Caco-2 (cell line): Measurements from ENCODE around the gene FADS6. TPM values are rescaled to one million over a fixed set of nuclear protein-coding genes. Genes with fewer than 3 reads are reported as not detected.
"Not testable (repeated sequence)": the region's sequence is repeated elsewhere in the genome, so short reads cannot be mapped to it uniquely, and the experiment has no call there.

Experiments used
- BruUV-seq: library from RNA; stranded (reverse); fragments of 400-500 nt; replicated peaks from 2 replicates; lab custom pipeline; 2021; lab: Mats Ljungman, UMichigan
- CTCF ChIA-PET: fragments of 300-600 bp; sonication (Branson Sonifier 250); formaldehyde crosslinking; loops from one replicate; lab custom pipeline; 2022; ENCODE audit warnings: antibody characterized with exemption; lab: Charles Lee
- POLR2A ChIA-PET: fragments of 300-600 bp; sonication (Branson Sonifier 250); formaldehyde crosslinking; loops from one replicate; lab custom pipeline; 2022; ENCODE audit warnings: antibody characterized with exemption; lab: Charles Lee
- DNase-seq, 2 experiments: peaks; one replicate each; pipeline versions ENCODE4 v3.0.0 to v3.0.0-alpha.2; 2020 to 2022
- H3K27me3 ChIP-seq: replicated peaks from 2 replicates; pipeline ENCODE4 v1.6.0; 2011; ENCODE audit warnings: low read length; ENCODE audit not compliant: control insufficient read depth, insufficient read depth
- H3K36me3 ChIP-seq: 2 replicates; pipeline ENCODE4 v1.5.1; 2011; ENCODE audit warnings: low read length; ENCODE audit not compliant: control insufficient read depth, insufficient read depth
- H3K4me1 ChIP-seq: fragments of 250-450 bp; sonication (Bioruptor Pico); 2 replicates; pipeline ENCODE4 v1.5.1; 2020; ENCODE audit warnings: mild to moderate bottlenecking
- H3K4me3 ChIP-seq: 2 replicates; pipeline ENCODE4 v1.5.1; 2011; ENCODE audit warnings: low read depth, mild to moderate bottlenecking, control low read depth, low read length
- H3K9me3 ChIP-seq: fragments of 250-450 bp; sonication (Bioruptor Pico); 2 replicates; pipeline ENCODE4 v1.5.1; 2020; ENCODE audit warnings: mild to moderate bottlenecking, moderate library complexity
- H3K27ac Mint-ChIP-seq: one replicate; pipeline ENCODE4 v1.8.0; 2022; ENCODE audit warnings: mixed read lengths; ENCODE audit not compliant: unreplicated experiment
- H3K27me3 Mint-ChIP-seq: one replicate; pipeline ENCODE4 v1.8.0; 2022; ENCODE audit warnings: mixed read lengths; ENCODE audit not compliant: insufficient read depth, unreplicated experiment
- H3K36me3 Mint-ChIP-seq: one replicate; pipeline ENCODE4 v1.8.0; 2022; ENCODE audit warnings: mild to moderate bottlenecking, mixed read lengths; ENCODE audit not compliant: insufficient read depth, unreplicated experiment
- H3K4me1 Mint-ChIP-seq: one replicate; pipeline ENCODE4 v1.8.0; 2022; ENCODE audit warnings: low read depth, mixed read lengths; ENCODE audit not compliant: unreplicated experiment
- H3K4me3 Mint-ChIP-seq: one replicate; pipeline ENCODE4 v1.8.0; 2022; ENCODE audit warnings: mild to moderate bottlenecking, moderate library complexity, mixed read lengths; ENCODE audit not compliant: unreplicated experiment
- H3K9me3 Mint-ChIP-seq: one replicate; pipeline ENCODE4 v1.8.0; 2022; ENCODE audit warnings: mixed read lengths; ENCODE audit not compliant: unreplicated experiment
- CTCF ChIP-seq, 2 experiments: fragments of 200-600 bp in 1 of 2; IDR thresholded peaks; 1 replicate in 1 of 2; 2 replicates in 1 of 2; pipeline versions ENCODE4 v1.5.1 to v1.8.0; 2011 to 2022; ENCODE audit warnings: antibody characterized with exemption in 1 of 2, control low read depth in 1 of 2, inconsistent platforms in 1 of 2, low read depth in 1 of 2, low read length in 1 of 2, mild to moderate bottlenecking in 1 of 2, moderate library complexity in 1 of 2; ENCODE audit not compliant: insufficient read depth in 1 of 2, severe bottlenecking in 1 of 2, unreplicated experiment in 1 of 2
- intact Hi-C: fragments of 100-400 bp; cut with micrococcal nuclease; formaldehyde crosslinking; loops from one replicate; pipeline ENCODE4 v1.10.0; 2022; ENCODE audit not compliant: unreplicated experiment
- total RNA-seq: library from RNA; stranded (reverse); gene quantifications from 2 replicates; pipeline ENCODE4 v1.2.3, GENCODE V29; 2022

Gene FADS6
- total RNA-seq, 1 experiment from 2014 or later = 2.6 TPM

DNA sequence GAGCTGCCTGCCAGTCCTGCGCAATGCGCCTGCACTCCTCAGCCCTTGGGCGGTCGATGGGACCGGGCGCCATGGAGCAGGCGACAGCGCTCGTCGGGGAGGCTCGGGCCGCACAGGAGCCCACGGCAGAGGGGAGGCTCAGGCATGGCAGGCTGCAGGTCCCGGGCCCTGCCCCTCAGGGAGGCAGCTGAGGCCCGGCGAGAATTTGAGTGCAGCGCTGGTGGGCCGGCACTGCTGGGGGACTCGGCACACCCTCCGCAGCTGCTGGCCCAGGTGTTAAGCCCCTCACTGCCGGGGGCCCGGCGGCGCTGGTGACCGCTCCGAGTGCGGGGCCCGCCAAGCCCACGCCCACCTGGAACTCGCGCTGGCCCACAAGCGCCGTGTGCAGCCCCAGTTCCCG lies 13.6 kb upstream of the FADS6 start:
- no peak overlapping the region for H3K4me3 ChIP-seq
- no peaks in the 10 kb centered on the region for H3K9me3 Mint-ChIP-seq
- H3K27me3 Mint-ChIP-seq = no peaks in the 10 kb centered on the region
- peaks cover 12% of the 10 kb centered on the region for H3K36me3 Mint-ChIP-seq
- no peaks in the 10 kb centered on the region for H3K27me3 ChIP-seq
- intact Hi-C loops = no loop called here
- H3K4me3 Mint-ChIP-seq = no peak overlapping the region
- POLR2A ChIA-PET = interaction anchor here (1.6 kb wide), 1 partner anchor 34 kb away, joined by 16 read pairs; the partner anchor contains the start of gene FDXR
- no peak for DNase-seq
- CTCF ChIA-PET = interaction anchor here (1.1 kb wide), 1 partner anchor 17 kb away, joined by 3 read pairs; no protein-coding TSS in a partner anchor
- H3K4me1 Mint-ChIP-seq = peaks cover 20% of the 10 kb centered on the region
- no peak for TF ChIP-seq CTCF (IDR thresholded peaks at IDR 0.05; ENCODE audit: insufficient read depth in 1 of 2, low read depth in 1 of 2, low read length in 1 of 2, severe bottlenecking in 1 of 2, unreplicated experiment in 1 of 2)
- H3K27ac Mint-ChIP-seq = no peak overlapping the region
- BruUV-seq = no TSS peak
- no peaks in the 10 kb centered on the region for H3K36me3 ChIP-seq
- peaks cover 4% of the 10 kb centered on the region; the same call in 1 of the 2 replicates for H3K9me3 ChIP-seq
- H3K4me1 ChIP-seq = peaks cover 30% of the 10 kb centered on the region

- CTCF ChIA-PET = interaction anchor here (0.6 to 1.4 kb wide), 6 partner anchors 15 to 249 kb away, joined by 3 to 4 read pairs (median 3); partner anchors contain the start of gene FDXR
- Mint-ChIP-seq H3K4me1 (peaks cover 19% of the 10 kb centered on the region), H3K36me3 (peaks cover 12% of the 10 kb centered on the region)
- H3K9me3 Mint-ChIP-seq, H3K4me3 ChIP-seq, H3K4me3 Mint-ChIP-seq, H3K27me3 Mint-ChIP-seq, BruUV-seq, H3K36me3 ChIP-seq, H3K27me3 ChIP-seq, H3K9me3 ChIP-seq, intact Hi-C loops, H3K27ac Mint-ChIP-seq: not testable (repeated sequence)
- peak; percentile 25 to 57 for DNase-seq
- POLR2A ChIA-PET = interaction anchor here (0.6 to 1.6 kb wide), 2 partner anchors 33 to 160 kb away, joined by 3 to 16 read pairs; partner anchors contain the start of gene FDXR
- H3K4me1 ChIP-seq = peaks cover 23% of the 10 kb centered on the region
These were observed 12.9 kb upstream of the FADS6 start for GRCh38 chr17:74906214-74906793.

DNA sequence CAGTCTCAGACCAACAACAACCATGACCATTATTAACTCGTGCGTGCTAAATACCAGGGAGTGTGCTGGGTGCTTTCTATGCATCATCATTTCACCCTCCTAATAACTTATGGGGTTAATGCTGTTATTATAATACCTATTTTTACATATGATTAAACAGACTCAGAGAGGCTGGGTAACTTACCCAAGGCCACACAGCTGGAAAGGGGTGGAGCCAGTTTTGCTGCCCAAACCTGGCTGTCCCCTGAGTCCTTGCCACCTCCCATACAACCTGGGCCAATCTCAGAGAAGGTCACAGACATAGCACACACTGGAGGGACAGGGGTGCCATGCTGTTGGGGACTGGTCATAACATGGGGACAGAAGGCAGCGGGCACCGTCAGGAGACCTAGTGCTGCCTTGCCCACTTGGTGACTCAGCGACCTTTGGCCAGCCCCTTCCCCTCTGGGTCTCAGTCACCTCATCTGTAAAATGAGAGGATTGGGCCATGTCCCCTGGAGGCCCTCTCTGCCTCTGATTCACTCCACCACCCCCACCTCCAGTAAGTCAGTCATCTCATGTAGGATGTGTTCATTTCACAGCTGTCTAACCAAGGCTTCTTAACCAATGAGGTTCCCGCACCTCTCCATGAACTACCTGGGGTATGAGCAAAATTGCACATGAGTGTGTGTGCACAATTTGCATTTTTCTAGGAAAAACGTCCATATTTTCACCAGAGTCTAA lies 11.4 kb upstream of the FADS6 start:
- CTCF ChIA-PET = interaction anchor here (0.9 kb wide), 1 partner anchor 57 kb away, joined by 3 read pairs; no protein-coding TSS in a partner anchor
- no peak for TF ChIP-seq CTCF (IDR thresholded peaks at IDR 0.05; ENCODE audit: insufficient read depth in 1 of 2, low read depth in 1 of 2, low read length in 1 of 2, severe bottlenecking in 1 of 2, unreplicated experiment in 1 of 2)
- no peak overlapping the region for H3K27ac Mint-ChIP-seq

More for the DNA sequence above, 11.4 kb upstream of the FADS6 start:
- Histone ChIP-seq H3K9me3 (peaks cover 4% of the 10 kb centered on the region; the same call in 1 of the 2 replicates), H3K27me3 (no peaks in the 10 kb centered on the region), H3K36me3 (no peaks in the 10 kb centered on the region), H3K4me1 (peaks cover 22% of the 10 kb centered on the region), H3K4me3 (no peak overlapping the region)
- intact Hi-C loops = no loop called here
- POLR2A ChIA-PET = no interaction called here
- Mint-ChIP-seq H3K4me1 (peaks cover 19% of the 10 kb centered on the region), H3K36me3 (peaks cover 12% of the 10 kb centered on the region), H3K27me3 (no peaks in the 10 kb centered on the region), H3K4me3 (no peak overlapping the region), H3K9me3 (no peaks in the 10 kb centered on the region)
- no TSS peak for BruUV-seq
- no peak for DNase-seq
